Kidney (tissue), 14 donors: Measurements from ENCODE around the gene ACSL5. TPM values are rescaled to one million over a fixed set of nuclear protein-coding genes. Genes with fewer than 3 reads are reported as not detected.
"Not testable (repeated sequence)": the region's sequence is repeated elsewhere in the genome, so short reads cannot be mapped to it uniquely, and the experiment has no call there.

ENCODE experiments used
- DNase-seq, 5 donors: peaks; one replicate each; pipeline ENCODE4 v3.0.0-alpha.2; 2013 to 2020
- FAIRE-seq: peaks from 2 replicates; lab custom pipeline; 2012; peaks lifted over from hg19 to GRCh38; lab: Jason Lieb, UNC
- H3K27ac ChIP-seq, 2 donors: one replicate each; pipeline ENCODE4 v1.7.0; 2013; ENCODE audit warnings: low read depth in 2 of 2, low read length in 2 of 2, inconsistent platforms in 1 of 2
- H3K27me3 ChIP-seq: one replicate; pipeline ENCODE4 v1.7.1; 2013; ENCODE audit warnings: low read length, inconsistent platforms; ENCODE audit not compliant: control insufficient read depth, insufficient read depth
- H3K36me3 ChIP-seq, 3 donors: one replicate each; pipeline versions ENCODE4 v1.7.0 to v1.7.1; 2013; ENCODE audit warnings: low read length in 3 of 3, control low read depth in 1 of 3, inconsistent platforms in 1 of 3; ENCODE audit not compliant: insufficient read depth in 3 of 3, control insufficient read depth in 2 of 3
- H3K4me1 ChIP-seq, 3 donors: one replicate each; pipeline versions ENCODE4 v1.7.0 to v1.7.1; 2013; ENCODE audit warnings: low read length in 3 of 3, inconsistent platforms in 1 of 3, low read depth in 1 of 3; ENCODE audit not compliant: control insufficient read depth in 2 of 3, insufficient read depth in 2 of 3
- H3K4me3 ChIP-seq, 3 donors: one replicate each; pipeline versions ENCODE4 v1.7.0 to v1.8.1; 2013; ENCODE audit warnings: low read length in 3 of 3, control low read depth in 1 of 3, inconsistent platforms in 1 of 3
- H3K9ac ChIP-seq, 3 donors: one replicate each; pipeline versions ENCODE4 v1.7.0 to v1.7.1; 2013; ENCODE audit warnings: low read length in 3 of 3, control low read depth in 1 of 3, inconsistent platforms in 1 of 3
- H3K9me3 ChIP-seq, 3 donors: one replicate each; pipeline versions ENCODE4 v1.7.0 to v1.7.1; 2013; ENCODE audit warnings: low read length in 3 of 3, control low read depth in 1 of 3, inconsistent platforms in 1 of 3; ENCODE audit not compliant: control insufficient read depth in 2 of 3, insufficient read depth in 1 of 3
- CTCF ChIP-seq: IDR thresholded peaks from 3 replicates; pipeline ENCODE4 v1.5.1; 2012; ENCODE audit warnings: mild to moderate bottlenecking, moderate library complexity, borderline replicate concordance; ENCODE audit not compliant: insufficient read depth; ENCODE audit errors: extremely low read depth
- intact Hi-C: fragments of 100-400 bp; cut with DNase I; formaldehyde crosslinking; loops from one replicate; pipeline ENCODE4 v1.11.1; 2022
- polyA plus RNA-seq: library from polyadenylated mRNA; stranded (reverse); fragments of 350-450 nt; fragmentation: Illumina TruSeq; extraction: RNeasy Lipid Tissue Mini Kit (QIAGEN cat#74804); gene quantifications from one replicate; pipeline ENCODE4 v1.2.3, GENCODE V29; 2014; ENCODE audit warnings: low read depth, low replicate concordance; ENCODE audit not compliant: insufficient read depth
- total RNA-seq: library from RNA; stranded (reverse); fragmentation: NEBNext Ultra II Directional; extraction: Animal tissue kit (Norgen Biotek cat#: 25700); gene quantifications from one replicate; pipeline ENCODE4 v1.2.1, GENCODE V29; 2021
- donor health status: control.
- donor health status: control.
- donor health status: control.
- donor health status: control.
- donor health status: control.
- donor health status: DM: yes; HTN: yes; CAD: no.
- donor health status: Normal renal cell carcinoma (clear cell type).

Gene ACSL5
- total and polyA plus RNA-seq, 2 donors from 2014 or later = 5.6 to 21.8 TPM

- intact Hi-C loops = no loop called here
- H3K9me3 ChIP-seq = no peaks in the 10 kb centered on the region
- peaks cover 0 to 2% (median 0%) of the 10 kb centered on the region in 3 donors for H3K36me3 ChIP-seq
- no peak overlapping the region for H3K4me3 ChIP-seq
- no peak overlapping the region for H3K9ac ChIP-seq
- DNase-seq = no peak
- H3K27me3 ChIP-seq = no peaks in the 10 kb centered on the region
- no peak for TF ChIP-seq CTCF
- H3K27ac ChIP-seq = no peak overlapping the region
- H3K4me1 ChIP-seq = no peaks in the 10 kb centered on the region
- FAIRE-seq = no peak
These were observed 82.6 kb downstream of the ACSL5 start for GRCh38 chr10:112456533-112456932.

- DNase-seq (no peak), FAIRE-seq (no peak)
- TF ChIP-seq CTCF = no peak
- Histone ChIP-seq H3K27me3 (no peaks in the 10 kb centered on the region), H3K9ac (no peak overlapping the region), H3K9me3 (no peaks in the 10 kb centered on the region), H3K36me3 (peaks cover 2 to 5% (median 4%) of the 10 kb centered on the region in 3 donors), H3K27ac (no peak overlapping the region), H3K4me3 (no peak overlapping the region), H3K4me1 (no peaks in the 10 kb centered on the region)
- intact Hi-C loops = no loop called here
These were observed 86.5 kb downstream of the ACSL5 start for GRCh38 chr10:112460366-112460765.

- DNase-seq (no peak), FAIRE-seq (no peak)
- Histone ChIP-seq H3K36me3 (peaks cover 3 to 7% (median 7%) of the 10 kb centered on the region in 3 donors), H3K4me3 (no peak overlapping the region), H3K27ac (no peak overlapping the region), H3K9me3 (no peaks in the 10 kb centered on the region), H3K4me1 (no peaks in the 10 kb centered on the region), H3K9ac (no peak overlapping the region), H3K27me3 (no peaks in the 10 kb centered on the region)
- intact Hi-C loops = no loop called here
- TF ChIP-seq CTCF = no peak
These were observed 87.3 kb downstream of the ACSL5 start for GRCh38 chr10:112461029-112461887.

GRCh38 chr10:112464074-112464473 lies 90.2 kb downstream of the ACSL5 start:
- H3K27ac ChIP-seq, intact Hi-C loops, FAIRE-seq, H3K27me3 ChIP-seq, H3K4me1 ChIP-seq, DNase-seq, H3K4me3 ChIP-seq, H3K9me3 ChIP-seq, H3K36me3 ChIP-seq, H3K9ac ChIP-seq: not testable (repeated sequence)
